Measurements from ENCODE around the gene ITGB1. TPM values are rescaled to one million over a fixed set of nuclear protein-coding genes. Genes with fewer than 3 reads are reported as not detected.

The ITGB1 gene
- total and polyA plus RNA-seq, 9 of the 15 experiments (the other 6 are each of a cell fraction or from before 2014, with no cell fraction given): 40.2 to 194 (median 155) TPM

DNA sequence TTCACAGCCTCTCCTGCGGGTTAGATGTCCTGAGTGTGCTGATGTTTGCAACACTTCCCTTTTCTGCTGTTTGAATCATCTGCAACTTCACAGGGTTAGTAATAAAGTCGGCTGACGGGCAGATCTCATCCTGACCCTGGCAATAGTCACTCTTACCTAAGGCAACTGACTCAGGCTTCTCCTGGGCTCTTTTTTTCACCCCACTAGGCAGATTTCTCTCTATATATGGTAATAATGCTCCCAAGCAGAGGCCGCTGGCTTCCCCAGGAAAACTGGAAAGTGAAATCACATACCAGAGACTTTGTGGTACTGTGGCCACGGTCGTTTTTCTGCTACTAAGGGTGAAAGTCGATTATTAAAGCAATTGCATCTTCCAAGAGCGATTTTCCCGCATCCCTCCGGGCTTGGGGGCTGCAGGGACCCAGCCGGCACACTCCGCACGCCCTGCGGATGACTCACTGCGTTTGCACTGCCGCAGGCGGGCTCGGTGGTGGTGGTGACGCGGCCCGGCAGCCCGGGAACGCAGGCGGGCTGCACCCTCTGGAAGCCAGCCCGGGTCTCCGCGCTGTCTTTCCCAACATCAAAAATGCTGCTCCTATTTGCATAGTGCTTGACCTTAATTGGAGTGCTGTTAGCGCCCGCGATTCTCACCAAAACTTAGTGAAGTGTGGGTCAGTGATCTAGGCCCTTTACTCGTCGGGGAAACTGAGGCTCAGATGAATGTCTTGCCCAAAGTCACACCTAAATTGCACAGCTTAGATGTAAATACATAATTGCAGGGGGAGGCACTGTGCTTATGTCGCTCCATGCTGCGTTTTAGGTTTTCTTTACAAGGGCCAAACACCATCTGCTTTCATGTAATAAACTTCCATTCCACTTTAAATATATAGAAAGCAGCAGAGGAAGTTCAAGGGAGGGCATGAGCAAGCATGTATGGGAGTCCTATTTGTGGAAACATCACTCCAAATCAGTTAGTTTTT, 47.6 kb upstream of the ITGB1 start (continued):
- TF ChIP-seq KAT2B (IDR thresholded peaks at IDR 0.05; ENCODE audit: low read depth, low read length) (no peak), TAF1 (IDR thresholded peaks at IDR 0.05; ENCODE audit: control insufficient read depth, extremely low read depth, insufficient read depth, low read length, severe bottlenecking) (no peak), ETV5 (CRISPR knock-in tag; IDR thresholded peaks at IDR 0.05; ENCODE audit: low read depth) (no peak), RBFOX2 (IDR thresholded peaks at IDR 0.05; ENCODE audit: low read depth, low read length) (peak; percentile 53), ZNF778 (CRISPR knock-in tag; IDR thresholded peaks at IDR 0.05) (no peak), PYGO2 (tag; IDR thresholded peaks at IDR 0.05) (no peak), BHLHE40 (IDR thresholded peaks at IDR 0.05; ENCODE audit: low read length) (peak; percentile 80), CTBP1 (IDR thresholded peaks at IDR 0.05; ENCODE audit: borderline replicate concordance) (peak; percentile 50; the same call in 1 of the 2 replicates), TEAD4 (IDR thresholded peaks at IDR 0.05; ENCODE audit: low read length) (no peak), TEAD4 (CRISPR knock-in tag; IDR thresholded peaks at IDR 0.05; ENCODE audit: borderline replicate concordance) (no peak), CEBPB (tag; IDR thresholded peaks at IDR 0.05) (peak; percentile 20; the same call in 1 of the 2 replicates), PHF8 (IDR thresholded peaks at IDR 0.05; ENCODE audit: borderline replicate concordance, low read length) (0 out of 2 replicates have a peak, but pooled peaks have one; percentile 12), POLR2AphosphoS2 (IDR thresholded peaks at IDR 0.05; ENCODE audit: low read length) (no peak), SMARCE1 (IDR thresholded peaks at IDR 0.05) (peak; percentile 76), SAP30 (IDR thresholded peaks at IDR 0.05; ENCODE audit: borderline replicate concordance, insufficient read depth, low read depth, low read length, poor library complexity, severe bottlenecking) (no peak)
- TF ChIP-seq, protein P1, sequence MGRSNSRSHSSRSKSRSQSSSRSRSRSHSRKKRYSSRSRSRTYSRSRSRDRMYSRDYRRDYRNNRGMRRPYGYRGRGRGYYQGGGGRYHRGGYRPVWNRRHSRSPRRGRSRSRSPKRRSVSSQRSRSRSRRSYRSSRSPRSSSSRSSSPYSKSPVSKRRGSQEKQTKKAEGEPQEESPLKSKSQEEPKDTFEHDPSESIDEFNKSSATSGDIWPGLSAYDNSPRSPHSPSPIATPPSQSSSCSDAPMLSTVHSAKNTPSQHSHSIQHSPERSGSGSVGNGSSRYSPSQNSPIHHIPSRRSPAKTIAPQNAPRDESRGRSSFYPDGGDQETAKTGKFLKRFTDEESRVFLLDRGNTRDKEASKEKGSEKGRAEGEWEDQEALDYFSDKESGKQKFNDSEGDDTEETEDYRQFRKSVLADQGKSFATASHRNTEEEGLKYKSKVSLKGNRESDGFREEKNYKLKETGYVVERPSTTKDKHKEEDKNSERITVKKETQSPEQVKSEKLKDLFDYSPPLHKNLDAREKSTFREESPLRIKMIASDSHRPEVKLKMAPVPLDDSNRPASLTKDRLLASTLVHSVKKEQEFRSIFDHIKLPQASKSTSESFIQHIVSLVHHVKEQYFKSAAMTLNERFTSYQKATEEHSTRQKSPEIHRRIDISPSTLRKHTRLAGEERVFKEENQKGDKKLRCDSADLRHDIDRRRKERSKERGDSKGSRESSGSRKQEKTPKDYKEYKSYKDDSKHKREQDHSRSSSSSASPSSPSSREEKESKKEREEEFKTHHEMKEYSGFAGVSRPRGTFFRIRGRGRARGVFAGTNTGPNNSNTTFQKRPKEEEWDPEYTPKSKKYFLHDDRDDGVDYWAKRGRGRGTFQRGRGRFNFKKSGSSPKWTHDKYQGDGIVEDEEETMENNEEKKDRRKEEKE (IDR thresholded peaks at IDR 0.05; ENCODE audit: borderline replicate concordance in 1 of 2, control insufficient read depth in 1 of 2, low read depth in 2 of 2, low read length in 1 of 2): no peak
- TF ChIP-seq, protein P2, sequence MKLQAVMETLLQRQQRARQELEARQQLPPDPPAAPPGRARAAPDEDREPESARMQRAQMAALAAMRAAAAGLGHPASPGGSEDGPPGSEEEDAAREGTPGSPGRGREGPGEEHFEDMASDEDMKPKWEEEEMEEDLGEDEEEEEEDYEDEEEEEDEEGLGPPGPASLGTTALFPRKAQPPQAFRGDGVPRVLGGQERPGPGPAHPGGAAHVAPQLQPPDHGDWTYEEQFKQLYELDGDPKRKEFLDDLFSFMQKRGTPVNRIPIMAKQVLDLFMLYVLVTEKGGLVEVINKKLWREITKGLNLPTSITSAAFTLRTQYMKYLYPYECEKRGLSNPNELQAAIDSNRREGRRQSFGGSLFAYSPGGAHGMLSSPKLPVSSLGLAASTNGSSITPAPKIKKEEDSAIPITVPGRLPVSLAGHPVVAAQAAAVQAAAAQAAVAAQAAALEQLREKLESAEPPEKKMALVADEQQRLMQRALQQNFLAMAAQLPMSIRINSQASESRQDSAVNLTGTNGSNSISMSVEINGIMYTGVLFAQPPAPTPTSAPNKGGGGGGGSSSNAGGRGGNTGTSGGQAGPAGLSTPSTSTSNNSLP (IDR thresholded peaks at IDR 0.05; ENCODE audit: borderline replicate concordance, low read depth, low read length): no peak
- TF ChIP-seq, protein P3, sequence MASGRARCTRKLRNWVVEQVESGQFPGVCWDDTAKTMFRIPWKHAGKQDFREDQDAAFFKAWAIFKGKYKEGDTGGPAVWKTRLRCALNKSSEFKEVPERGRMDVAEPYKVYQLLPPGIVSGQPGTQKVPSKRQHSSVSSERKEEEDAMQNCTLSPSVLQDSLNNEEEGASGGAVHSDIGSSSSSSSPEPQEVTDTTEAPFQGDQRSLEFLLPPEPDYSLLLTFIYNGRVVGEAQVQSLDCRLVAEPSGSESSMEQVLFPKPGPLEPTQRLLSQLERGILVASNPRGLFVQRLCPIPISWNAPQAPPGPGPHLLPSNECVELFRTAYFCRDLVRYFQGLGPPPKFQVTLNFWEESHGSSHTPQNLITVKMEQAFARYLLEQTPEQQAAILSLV (tag; IDR thresholded peaks at IDR 0.05): no peak
- TF ChIP-seq, protein P4, sequence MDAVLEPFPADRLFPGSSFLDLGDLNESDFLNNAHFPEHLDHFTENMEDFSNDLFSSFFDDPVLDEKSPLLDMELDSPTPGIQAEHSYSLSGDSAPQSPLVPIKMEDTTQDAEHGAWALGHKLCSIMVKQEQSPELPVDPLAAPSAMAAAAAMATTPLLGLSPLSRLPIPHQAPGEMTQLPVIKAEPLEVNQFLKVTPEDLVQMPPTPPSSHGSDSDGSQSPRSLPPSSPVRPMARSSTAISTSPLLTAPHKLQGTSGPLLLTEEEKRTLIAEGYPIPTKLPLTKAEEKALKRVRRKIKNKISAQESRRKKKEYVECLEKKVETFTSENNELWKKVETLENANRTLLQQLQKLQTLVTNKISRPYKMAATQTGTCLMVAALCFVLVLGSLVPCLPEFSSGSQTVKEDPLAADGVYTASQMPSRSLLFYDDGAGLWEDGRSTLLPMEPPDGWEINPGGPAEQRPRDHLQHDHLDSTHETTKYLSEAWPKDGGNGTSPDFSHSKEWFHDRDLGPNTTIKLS (IDR thresholded peaks at IDR 0.05; ENCODE audit: borderline replicate concordance, low read depth): no peak
